GM23338 (cell line): ENCODE results near the gene RBM43. TPM values are rescaled to one million over a fixed set of nuclear protein-coding genes. Genes with fewer than 3 reads are reported as not detected.

Source experiments
- polyA plus RNA-seq: library from polyadenylated mRNA; unstranded; fragments of >200 nt; fragmentation: Nextera tagmentation; extraction: Ambion mirVana; gene quantifications from 2 replicates; pipeline ENCODE4 v1.2.1, GENCODE V29; 2016
- total RNA-seq: library from RNA; depleted of rRNA; stranded (reverse); fragments of >200 nt; shearing (Covaris generic); gene quantifications from 2 replicates; pipeline ENCODE4 v1.2.3, GENCODE V29; 2014; rRNA removed

RBM43 gene
- total and polyA plus RNA-seq, 2 experiments from 2014 or later: 3.3 to 3.4 TPM

Other genes with a start within 250 kb of the RBM43 start
- 3.0 and 6.2 TPM in 2 replicates for gene NMI, start 27.8 kb upstream of the RBM43 start, total RNA-seq
- 14.0 and 15.6 TPM in 2 replicates for gene NMI, start 27.8 kb upstream of the RBM43 start, polyA plus RNA-seq
- 2.9 and 3.2 TPM in 2 replicates for gene TNFAIP6, start 95.7 kb upstream of the RBM43 start, total RNA-seq
- 6.1 and 6.7 TPM in 2 replicates for gene TNFAIP6, start 95.7 kb upstream of the RBM43 start, polyA plus RNA-seq
- 113 and 134 TPM in 2 replicates for gene RIF1, start 148.0 kb upstream of the RBM43 start, total RNA-seq
- gene RIF1, start 148.0 kb upstream of the RBM43 start, polyA plus RNA-seq: 50.6 and 68.5 TPM in 2 replicates